ENCODE results near the gene GRAP.
"Not testable (repeated sequence)": the region's sequence is repeated elsewhere in the genome, so short reads cannot be mapped to it uniquely, and the experiment has no call there.

GRAP gene

DNA sequence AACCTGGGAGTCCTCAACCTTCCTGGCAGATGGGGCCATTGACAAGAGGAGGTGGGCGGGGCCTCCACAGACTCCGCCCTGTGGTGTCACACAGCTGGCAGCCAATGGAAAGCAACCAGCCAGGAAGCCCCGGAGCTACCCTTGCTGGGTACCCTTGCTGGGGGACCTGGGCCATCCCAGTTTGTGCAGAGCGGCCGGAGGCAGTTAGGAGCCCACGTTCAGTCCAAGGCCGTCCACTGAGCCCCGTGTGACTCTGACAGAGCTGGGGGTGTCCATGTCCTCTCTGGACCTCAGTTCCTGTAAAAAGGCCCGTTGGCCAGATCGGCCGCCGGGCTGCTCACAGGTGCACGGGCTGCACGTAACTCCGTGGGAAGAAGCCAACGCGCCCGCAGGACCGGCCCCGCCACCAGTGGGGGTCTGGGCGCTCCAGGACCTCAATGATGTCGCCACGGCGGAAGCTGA lies 25.1 kb downstream of the GRAP start:
- no peaks in the 10 kb centered on the region for H3K27me3 ChIP-seq (replicated peaks in 2 of 5; ENCODE audit: control insufficient read depth in 4 of 5, insufficient read depth in 5 of 5, low read length in 4 of 5)
- no peak for DNase-seq
- no peaks in the 10 kb centered on the region for H3K9me3 ChIP-seq (ENCODE audit: control extremely low read depth in 1 of 5, control insufficient read depth in 4 of 5, insufficient read depth in 2 of 5, low read depth in 1 of 5, low read length in 4 of 5)
- no peaks in the 10 kb centered on the region for H3K4me1 ChIP-seq (ENCODE audit: control extremely low read depth in 1 of 4, control insufficient read depth in 4 of 4, insufficient read depth in 4 of 4, low read length in 3 of 4)
- ChIA-PET POLR2A (no interaction called here), CTCF (interaction anchor here (1.4 to 2.5 kb wide), 2 partner anchors 10 to 61 kb away, joined by 7 to 11 read pairs; no protein-coding TSS in a partner anchor)
- peaks cover 0 to 29% (median 7%) of the 10 kb centered on the region in 4 experiments for H3K36me3 ChIP-seq (ENCODE audit: control insufficient read depth in 4 of 4, insufficient read depth in 4 of 4, low read length in 3 of 4)
- 95% methylated on average over 23 of the region's 24 CpGs for WGBS (ENCODE audit: insufficient coverage)
- H3K27ac ChIP-seq (ENCODE audit: insufficient read depth in 1 of 2, low read depth in 1 of 2, low read length in 2 of 2, poor library complexity in 1 of 2, severe bottlenecking in 2 of 2): no peak overlapping the region
- H3K4me3 ChIP-seq (ENCODE audit: control insufficient read depth in 1 of 7, extremely low read depth in 1 of 7, insufficient read depth in 4 of 7, low read depth in 2 of 7, low read length in 6 of 7): no peak overlapping the region

DNA sequence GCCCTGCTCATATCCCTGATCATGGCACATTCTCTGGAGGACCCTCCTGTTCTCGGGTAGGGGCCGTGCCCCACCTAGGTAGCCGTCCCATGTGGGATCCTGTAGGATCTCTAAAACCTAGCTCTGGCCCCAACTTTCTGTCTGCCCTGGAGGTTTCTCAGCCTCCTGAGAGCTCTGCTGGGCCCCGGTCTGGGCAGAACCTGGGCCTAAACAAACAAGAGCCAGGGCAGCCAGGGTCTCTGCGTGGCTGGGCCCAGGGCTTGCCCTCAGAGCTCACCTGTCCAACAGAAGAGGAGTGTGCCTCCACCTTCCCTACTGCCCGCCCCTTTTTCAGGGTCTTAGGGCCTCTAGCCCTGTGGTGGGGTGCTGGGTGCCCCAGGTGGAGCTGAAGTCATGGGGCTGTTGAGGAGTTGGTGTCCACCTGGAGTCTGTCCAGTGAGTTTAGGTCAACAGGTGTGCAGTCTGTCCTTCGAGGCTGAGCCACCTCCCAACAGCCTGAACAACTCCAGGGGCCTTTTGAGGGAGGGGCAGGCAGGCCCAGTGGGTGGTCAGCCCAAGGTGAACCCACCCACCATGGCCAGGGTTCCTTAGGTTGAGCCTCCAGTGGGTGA lies 25.6 kb downstream of the GRAP start:
- H3K36me3 ChIP-seq (ENCODE audit: control insufficient read depth in 4 of 4, insufficient read depth in 4 of 4, low read length in 3 of 4): peaks cover 0 to 29% (median 7%) of the 10 kb centered on the region in 4 experiments
- H3K9me3 ChIP-seq (ENCODE audit: control extremely low read depth in 1 of 5, control insufficient read depth in 4 of 5, insufficient read depth in 2 of 5, low read depth in 1 of 5, low read length in 4 of 5); H3K27ac ChIP-seq (ENCODE audit: insufficient read depth in 1 of 2, low read depth in 1 of 2, low read length in 2 of 2, poor library complexity in 1 of 2, severe bottlenecking in 2 of 2); DNase-seq; H3K4me1 ChIP-seq (ENCODE audit: control extremely low read depth in 1 of 4, control insufficient read depth in 4 of 4, insufficient read depth in 4 of 4, low read length in 3 of 4); H3K27me3 ChIP-seq (replicated peaks in 2 of 5; ENCODE audit: control insufficient read depth in 4 of 5, insufficient read depth in 5 of 5, low read length in 4 of 5); H3K4me3 ChIP-seq (ENCODE audit: control insufficient read depth in 1 of 7, extremely low read depth in 1 of 7, insufficient read depth in 4 of 7, low read depth in 2 of 7, low read length in 6 of 7): not testable (repeated sequence)
- 96% methylated on average over 5 of the region's 7 CpGs for WGBS (ENCODE audit: insufficient coverage)
- ChIA-PET CTCF (interaction anchor here (2.5 kb wide), 1 partner anchor 60 kb away, joined by 11 read pairs; no protein-coding TSS in a partner anchor), POLR2A (interaction anchor here (0.6 kb wide), 1 partner anchor 20 kb away, joined by 3 read pairs; no protein-coding TSS in a partner anchor)

DNA sequence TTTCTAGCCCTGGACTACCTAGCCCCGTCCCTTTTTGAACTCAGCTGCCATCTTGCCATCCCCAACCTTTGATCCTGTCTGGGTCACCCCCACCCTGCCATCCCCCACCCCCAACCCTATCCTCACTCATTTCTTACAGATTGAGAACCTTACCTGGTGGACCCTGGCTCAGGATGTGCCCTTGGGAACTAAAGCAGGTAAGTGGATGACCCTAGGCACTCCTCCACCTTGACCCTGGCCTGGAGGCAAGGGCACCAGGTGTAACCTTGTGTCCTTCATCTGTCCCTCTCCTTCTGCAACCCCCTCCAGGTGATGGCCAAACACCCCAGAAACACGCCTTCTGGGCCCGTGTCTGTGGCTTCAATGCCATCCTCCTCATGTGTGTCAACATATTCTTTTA lies 26.7 kb downstream of the GRAP start:
- Histone ChIP-seq H3K27ac (ENCODE audit: insufficient read depth in 1 of 2, low read depth in 1 of 2, low read length in 2 of 2, poor library complexity in 1 of 2, severe bottlenecking in 2 of 2) (no peak overlapping the region), H3K9me3 (ENCODE audit: control extremely low read depth in 1 of 5, control insufficient read depth in 4 of 5, insufficient read depth in 2 of 5, low read depth in 1 of 5, low read length in 4 of 5) (no peaks in the 10 kb centered on the region), H3K27me3 (replicated peaks in 2 of 5; ENCODE audit: control insufficient read depth in 4 of 5, insufficient read depth in 5 of 5, low read length in 4 of 5) (no peaks in the 10 kb centered on the region), H3K4me1 (ENCODE audit: control extremely low read depth in 1 of 4, control insufficient read depth in 4 of 4, insufficient read depth in 4 of 4, low read length in 3 of 4) (no peaks in the 10 kb centered on the region), H3K36me3 (ENCODE audit: control insufficient read depth in 4 of 4, insufficient read depth in 4 of 4, low read length in 3 of 4) (peaks cover 0 to 29% (median 7%) of the 10 kb centered on the region in 4 experiments), H3K4me3 (ENCODE audit: control insufficient read depth in 1 of 7, extremely low read depth in 1 of 7, insufficient read depth in 4 of 7, low read depth in 2 of 7, low read length in 6 of 7) (no peak overlapping the region)
- CTCF ChIA-PET: no interaction called here
- POLR2A ChIA-PET: no interaction called here
- WGBS (ENCODE audit: insufficient coverage): 100% methylated on average over 2 of the region's 3 CpGs
- no peak for DNase-seq

DNA sequence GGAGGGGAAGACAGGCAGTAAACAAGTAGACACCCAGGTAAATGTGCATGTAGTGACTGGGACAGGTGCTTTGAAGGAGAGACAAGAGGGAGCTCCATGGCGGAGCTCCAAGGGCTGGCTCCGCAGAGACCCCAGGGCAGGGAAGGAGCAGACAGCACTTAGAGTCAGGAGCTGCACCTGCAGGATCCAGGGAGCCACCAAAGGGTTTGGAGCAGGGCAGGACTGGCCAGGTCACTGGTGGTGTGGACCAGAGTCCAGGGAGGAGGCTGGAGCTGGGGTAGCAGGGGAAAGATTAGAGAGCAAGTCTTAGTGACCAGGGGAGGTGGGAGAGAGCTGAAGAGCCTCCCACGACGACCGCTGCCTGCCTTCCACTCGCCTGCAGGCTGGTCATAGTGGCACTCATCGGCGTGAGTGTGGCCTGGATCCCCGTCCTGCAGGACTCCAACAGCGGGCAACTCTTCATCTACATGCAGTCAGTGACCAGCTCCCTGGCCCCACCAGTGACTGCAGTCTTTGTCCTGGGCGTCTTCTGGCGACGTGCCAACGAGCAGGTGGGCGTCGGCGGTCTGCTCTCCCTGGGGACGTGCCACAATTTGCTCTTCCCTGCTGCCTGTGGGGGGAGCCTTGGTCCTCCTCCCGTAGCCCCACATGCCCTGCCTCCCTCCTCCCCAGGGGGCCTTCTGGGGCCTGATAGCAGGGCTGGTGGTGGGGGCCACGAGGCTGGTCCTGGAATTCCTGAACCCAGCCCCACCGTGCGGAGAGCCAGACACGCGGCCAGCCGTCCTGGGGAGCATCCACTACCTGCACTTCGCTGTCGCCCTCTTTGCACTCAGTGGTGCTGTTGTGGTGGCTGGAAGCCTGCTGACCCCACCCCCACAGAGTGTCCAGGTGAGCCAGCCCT lies 27.5 kb downstream of the GRAP start:
- Histone ChIP-seq H3K36me3 (ENCODE audit: control insufficient read depth in 4 of 4, insufficient read depth in 4 of 4, low read length in 3 of 4) (peaks cover 0 to 27% (median 7%) of the 10 kb centered on the region in 4 experiments), H3K27ac (ENCODE audit: insufficient read depth in 1 of 2, low read depth in 1 of 2, low read length in 2 of 2, poor library complexity in 1 of 2, severe bottlenecking in 2 of 2) (no peak overlapping the region), H3K4me1 (ENCODE audit: control extremely low read depth in 1 of 4, control insufficient read depth in 4 of 4, insufficient read depth in 4 of 4, low read length in 3 of 4) (no peaks in the 10 kb centered on the region), H3K4me3 (ENCODE audit: control insufficient read depth in 1 of 7, extremely low read depth in 1 of 7, insufficient read depth in 4 of 7, low read depth in 2 of 7, low read length in 6 of 7) (no peak overlapping the region), H3K27me3 (replicated peaks in 2 of 5; ENCODE audit: control insufficient read depth in 4 of 5, insufficient read depth in 5 of 5, low read length in 4 of 5) (no peaks in the 10 kb centered on the region), H3K9me3 (ENCODE audit: control extremely low read depth in 1 of 5, control insufficient read depth in 4 of 5, insufficient read depth in 2 of 5, low read depth in 1 of 5, low read length in 4 of 5) (no peaks in the 10 kb centered on the region)
- 92% methylated on average over 25 of the region's 27 CpGs for WGBS (ENCODE audit: insufficient coverage)
- ChIA-PET POLR2A (interaction anchor here (1.4 kb wide), 1 partner anchor 15 kb away, joined by 4 read pairs; the partner anchor contains the start of gene FAM83G), CTCF (interaction anchor here (1.1 kb wide), 1 partner anchor 58 kb away, joined by 4 read pairs; no protein-coding TSS in a partner anchor)
- no peak for DNase-seq

DNA sequence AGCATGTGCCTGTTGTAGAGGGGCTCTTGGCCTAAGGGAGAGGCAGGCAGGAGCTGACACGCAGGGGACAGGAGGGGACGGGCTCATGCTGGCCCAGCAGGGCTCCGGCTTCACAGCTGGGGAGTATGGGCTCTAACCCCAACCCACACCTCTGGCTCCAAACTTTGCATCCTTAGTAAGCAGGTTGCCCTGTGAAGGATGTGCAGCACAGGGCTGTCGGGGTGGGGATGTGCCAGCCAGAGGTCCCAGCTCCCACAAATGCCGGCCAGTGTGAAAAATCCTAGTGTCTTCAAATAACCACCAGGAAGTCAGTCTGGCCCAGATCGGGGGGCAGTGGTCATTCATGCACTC lies 28.2 kb downstream of the GRAP start:
- POLR2A ChIA-PET: interaction anchor here (1.4 kb wide), 1 partner anchor 14 kb away, joined by 4 read pairs; the partner anchor contains the start of gene FAM83G
- CTCF ChIA-PET: interaction anchor here (1.1 kb wide), 1 partner anchor 58 kb away, joined by 4 read pairs; no protein-coding TSS in a partner anchor
- no peak overlapping the region for H3K27ac ChIP-seq (ENCODE audit: insufficient read depth in 1 of 2, low read depth in 1 of 2, low read length in 2 of 2, poor library complexity in 1 of 2, severe bottlenecking in 2 of 2)

DNA sequence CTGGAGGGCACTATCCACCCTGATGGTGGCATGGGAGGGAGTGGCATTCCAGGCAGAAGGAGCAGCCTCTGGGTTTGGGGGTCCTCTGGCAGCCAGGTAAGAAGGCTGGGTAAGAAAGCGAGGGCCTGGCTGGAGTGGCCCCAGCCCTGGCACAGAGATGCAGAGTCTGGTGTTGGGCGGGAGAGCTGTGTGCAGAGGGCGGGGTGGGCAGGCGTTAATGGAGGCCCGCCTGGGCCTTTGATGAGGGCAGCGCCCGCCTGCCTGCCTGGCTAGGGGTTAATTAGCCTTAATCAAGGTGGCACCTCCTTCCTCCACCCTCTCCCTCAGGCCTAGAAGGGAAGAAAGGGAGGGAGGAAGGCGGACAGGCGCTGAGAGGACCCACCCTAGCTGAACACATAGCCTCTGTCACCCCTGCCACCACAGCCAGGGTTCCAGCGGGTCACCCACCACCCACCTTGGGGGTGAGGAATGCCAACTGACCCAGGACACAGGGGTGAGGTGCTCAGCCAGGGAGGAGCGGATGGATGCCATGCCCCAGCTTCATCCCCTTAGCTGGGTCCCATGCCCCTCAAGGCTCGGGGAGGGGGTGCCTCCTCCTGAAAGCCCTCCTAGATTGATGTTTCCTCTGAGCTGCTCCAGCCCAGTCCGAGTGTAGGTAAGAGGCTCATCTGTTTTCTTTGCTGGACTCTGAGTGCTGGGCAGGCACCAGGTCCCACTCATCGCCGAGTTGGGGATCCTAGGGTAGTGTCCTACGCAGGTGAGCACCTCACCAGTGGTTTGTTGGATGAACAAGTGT lies 28.8 kb downstream of the GRAP start:
- no peaks in the 10 kb centered on the region for H3K4me1 ChIP-seq (ENCODE audit: control extremely low read depth in 1 of 4, control insufficient read depth in 4 of 4, insufficient read depth in 4 of 4, low read length in 3 of 4)
- ChIA-PET POLR2A (interaction anchor here (1.4 kb wide), 1 partner anchor 14 kb away, joined by 4 read pairs; the partner anchor contains the start of gene FAM83G), CTCF (interaction anchor here (1.0 to 1.1 kb wide), 2 partner anchors 57 kb away, joined by 3 to 4 read pairs; no protein-coding TSS in a partner anchor)
- no peak overlapping the region for H3K27ac ChIP-seq (ENCODE audit: insufficient read depth in 1 of 2, low read depth in 1 of 2, low read length in 2 of 2, poor library complexity in 1 of 2, severe bottlenecking in 2 of 2)
- no peak overlapping the region for H3K4me3 ChIP-seq (ENCODE audit: control insufficient read depth in 1 of 7, extremely low read depth in 1 of 7, insufficient read depth in 4 of 7, low read depth in 2 of 7, low read length in 6 of 7)
- peaks cover 0 to 17% (median 4%) of the 10 kb centered on the region in 4 experiments for H3K36me3 ChIP-seq (ENCODE audit: control insufficient read depth in 4 of 4, insufficient read depth in 4 of 4, low read length in 3 of 4)
- no peaks in the 10 kb centered on the region for H3K9me3 ChIP-seq (ENCODE audit: control extremely low read depth in 1 of 5, control insufficient read depth in 4 of 5, insufficient read depth in 2 of 5, low read depth in 1 of 5, low read length in 4 of 5)
- DNase-seq: no peak
- H3K27me3 ChIP-seq (replicated peaks in 2 of 5; ENCODE audit: control insufficient read depth in 4 of 5, insufficient read depth in 5 of 5, low read length in 4 of 5): no peaks in the 10 kb centered on the region
- 98% methylated on average over 6 of the region's 16 CpGs for WGBS (ENCODE audit: insufficient coverage)

More for the DNA sequence above, 28.2 kb downstream of the GRAP start:
- no peaks in the 10 kb centered on the region for H3K27me3 ChIP-seq (replicated peaks in 2 of 5; ENCODE audit: control insufficient read depth in 4 of 5, insufficient read depth in 5 of 5, low read length in 4 of 5)
- DNase-seq: no peak
- WGBS (ENCODE audit: insufficient coverage): 88% methylated on average over 4 of the region's 6 CpGs
- no peaks in the 10 kb centered on the region for H3K4me1 ChIP-seq (ENCODE audit: control extremely low read depth in 1 of 4, control insufficient read depth in 4 of 4, insufficient read depth in 4 of 4, low read length in 3 of 4)
- H3K4me3 ChIP-seq (ENCODE audit: control insufficient read depth in 1 of 7, extremely low read depth in 1 of 7, insufficient read depth in 4 of 7, low read depth in 2 of 7, low read length in 6 of 7): no peak overlapping the region
- peaks cover 0 to 20% (median 4%) of the 10 kb centered on the region in 4 experiments for H3K36me3 ChIP-seq (ENCODE audit: control insufficient read depth in 4 of 4, insufficient read depth in 4 of 4, low read length in 3 of 4)
- no peaks in the 10 kb centered on the region for H3K9me3 ChIP-seq (ENCODE audit: control extremely low read depth in 1 of 5, control insufficient read depth in 4 of 5, insufficient read depth in 2 of 5, low read depth in 1 of 5, low read length in 4 of 5)
